ENCODE measurements around the gene MAMSTR.
A peak's percentile ranks its signal among the peaks of the same experiment; 100 is the strongest.

MAMSTR gene

GRCh38 chr19:48746110-48746509 lies 26.6 kb upstream of the MAMSTR start:
- no peak for DNase-seq

- DNase-seq, result peak; percentile 43
These were observed 25.9 kb upstream of the MAMSTR start for GRCh38 chr19:48745208-48745995.

GRCh38 chr19:48742096-48742495 lies 22.6 kb upstream of the MAMSTR start:
- DNase-seq, result no peak

GRCh38 chr19:48741129-48741999 lies 21.8 kb upstream of the MAMSTR start:
- DNase-seq, result no peak

GRCh38 chr19:48740164-48740972 lies 20.8 kb upstream of the MAMSTR start, which contains the start of gene RASIP1:
Gene RASIP1, minus strand, starts transcription at chr19:48740610. Its CDS starts 328 bp downstream, at chr19:48740282.
- DNase-seq, result no peak

- peak; percentile 43 for DNase-seq
These were observed 20.1 kb upstream of the MAMSTR start for GRCh38 chr19:48739404-48740163.

GRCh38 chr19:48738557-48739403 lies 19.3 kb upstream of the MAMSTR start:
- DNase-seq, result peak; percentile 82

GRCh38 chr19:48737360-48737998 lies 18.0 kb upstream of the MAMSTR start:
- peak; percentile 51 for DNase-seq

GRCh38 chr19:48735031-48735615 lies 15.6 kb upstream of the MAMSTR start:
- DNase-seq, result no peak

- no peak for DNase-seq
These were observed 15.1 kb upstream of the MAMSTR start for GRCh38 chr19:48734625-48735024.

- no peak for DNase-seq
These were observed 11.9 kb upstream of the MAMSTR start for GRCh38 chr19:48731452-48731851.

GRCh38 chr19:48728911-48729664 lies 9.6 kb upstream of the MAMSTR start:
- no peak for DNase-seq

GRCh38 chr19:48726556-48726955 lies 7.0 kb upstream of the MAMSTR start:
- DNase-seq, result no peak

- DNase-seq, result peak; percentile 41
These were observed 5.5 kb upstream of the MAMSTR start for GRCh38 chr19:48724796-48725753.

- no peak for DNase-seq
These were observed 2.7 kb upstream of the MAMSTR start for GRCh38 chr19:48722196-48722708.

GRCh38 chr19:48720613-48721296 lies 1.2 kb upstream of the MAMSTR start:
- peak; percentile 98 for DNase-seq

GRCh38 chr19:48720251-48720612 lies 707 bp upstream of the MAMSTR start:
- no peak for DNase-seq

Measured in DMS 273 treated with DMSO at 0.1 percent for 48 hours (cell line).